GM12874 (cell line): ENCODE measurements around the gene STK39.

Source experiments
- CTCF ChIP-seq: IDR thresholded peaks from 2 replicates; pipeline ENCODE4 v1.5.1; 2011; ENCODE audit warnings: low read depth, mild to moderate bottlenecking, control low read depth, low read length, moderate library complexity; ENCODE audit not compliant: insufficient read depth

Gene STK39

GRCh38 chr2:168120730-168121129, 126.7 kb downstream of the STK39 start:
- TF ChIP-seq CTCF: no peak

- TF ChIP-seq CTCF: no peak
Measured at GRCh38 chr2:168120310-168120709, 127.1 kb downstream of the STK39 start.

GRCh38 chr2:168119515-168120141, 127.8 kb downstream of the STK39 start:
- TF ChIP-seq CTCF: peak; percentile 50; the same call in 1 of the 2 replicates

GRCh38 chr2:168118733-168119514, 128.5 kb downstream of the STK39 start:
- TF ChIP-seq CTCF: peak; percentile 38; the same call in 1 of the 2 replicates

- no peak for TF ChIP-seq CTCF
Measured at GRCh38 chr2:168116448-168116847, 130.9 kb downstream of the STK39 start.

GRCh38 chr2:168114619-168115018, 132.8 kb downstream of the STK39 start:
- no peak for TF ChIP-seq CTCF

GRCh38 chr2:168114040-168114439, 133.4 kb downstream of the STK39 start:
- TF ChIP-seq CTCF: no peak
